UCSD-AML1 (cell line): ENCODE measurements around the gene SPAG16.

Experiments
- DNase-seq: peaks from one replicate; lab custom pipeline; 2025; ENCODE audit not compliant: unreplicated experiment; lab: John Stamatoyannopoulos, UW

Gene SPAG16

GRCh38 chr2:214135966-214136365 is 851.7 kb downstream of the SPAG16 start:
- DNase-seq, result no peak

DNA sequence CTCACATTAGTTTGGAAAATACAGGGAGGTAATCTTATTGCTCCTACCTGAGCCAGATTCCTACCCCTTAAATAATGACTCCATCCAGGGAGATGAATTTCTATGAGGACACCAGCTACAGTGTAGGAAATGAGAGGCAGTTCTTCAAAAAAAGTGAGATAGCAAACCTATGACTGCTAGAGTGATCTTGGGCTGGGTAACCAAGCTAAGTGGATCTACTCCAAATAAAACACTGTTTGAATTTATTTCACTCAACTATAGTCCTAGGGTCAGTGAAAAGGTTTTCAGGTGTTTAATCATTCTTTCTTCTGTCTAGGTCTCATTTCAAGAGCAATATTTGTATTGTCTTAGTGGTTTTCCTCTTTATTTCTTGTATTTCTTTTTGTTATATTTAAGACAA is 854.5 kb downstream of the SPAG16 start:
- no peak for DNase-seq

GRCh38 chr2:214139630-214140284 is 855.5 kb downstream of the SPAG16 start:
- DNase-seq, result no peak

DNA sequence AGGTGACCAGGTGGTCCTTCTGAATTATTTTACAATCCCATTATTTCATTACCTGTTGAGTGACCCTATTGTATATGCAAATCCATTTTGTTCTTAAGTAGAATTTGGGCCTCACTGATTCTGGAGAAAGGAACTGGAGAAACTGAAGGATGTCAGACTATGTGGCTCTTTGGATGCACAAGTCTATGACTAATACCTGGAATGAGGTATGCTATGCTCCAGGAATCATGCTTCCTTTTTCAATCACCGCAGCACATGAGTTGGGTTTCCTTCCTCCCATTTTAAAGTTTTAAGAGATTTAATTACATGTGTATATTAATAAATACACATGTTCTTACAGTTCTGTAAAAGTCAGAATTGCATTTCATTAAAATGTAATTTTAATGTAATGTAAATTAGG is 872.7 kb downstream of the SPAG16 start:
- no peak for DNase-seq

DNA sequence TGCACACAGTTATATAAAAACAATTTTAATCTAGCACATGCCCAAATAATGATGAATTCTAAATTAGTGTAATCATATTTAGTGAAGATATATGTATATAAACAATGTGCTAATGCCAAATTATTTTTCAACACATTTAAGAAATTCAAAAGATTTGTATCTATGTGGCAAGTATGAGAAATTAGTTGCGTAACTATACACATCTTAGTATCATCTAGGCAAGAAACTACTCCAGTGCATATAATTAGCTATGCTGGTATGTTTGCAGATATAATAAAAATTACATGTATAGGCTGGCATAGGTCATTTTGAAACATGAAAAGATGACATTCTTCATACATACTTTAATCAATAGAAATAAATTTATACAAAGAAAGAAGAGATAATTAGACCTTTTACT is 874.6 kb downstream of the SPAG16 start:
- no peak for DNase-seq

GRCh38 chr2:214169281-214169680 is 885.0 kb downstream of the SPAG16 start:
- no peak for DNase-seq

DNA sequence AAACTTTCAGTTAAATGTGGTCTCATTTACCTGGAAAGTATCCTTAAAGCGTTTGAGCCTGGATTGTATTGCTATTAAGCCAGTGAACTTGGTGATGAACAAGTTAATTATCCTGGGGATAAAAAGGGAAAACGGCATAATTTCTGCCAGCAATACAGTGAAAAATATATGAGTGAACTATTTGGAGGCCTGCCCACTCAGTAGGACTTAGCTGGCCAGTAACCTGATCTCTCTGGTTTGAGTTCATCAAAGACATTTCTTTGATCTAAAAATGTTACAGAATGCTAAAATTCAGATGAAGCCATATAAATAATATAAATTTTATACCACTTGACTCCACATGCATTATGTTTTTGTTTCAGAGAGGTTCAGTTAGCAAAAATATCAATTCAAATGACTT is 885.5 kb downstream of the SPAG16 start:
- no peak for DNase-seq

DNA sequence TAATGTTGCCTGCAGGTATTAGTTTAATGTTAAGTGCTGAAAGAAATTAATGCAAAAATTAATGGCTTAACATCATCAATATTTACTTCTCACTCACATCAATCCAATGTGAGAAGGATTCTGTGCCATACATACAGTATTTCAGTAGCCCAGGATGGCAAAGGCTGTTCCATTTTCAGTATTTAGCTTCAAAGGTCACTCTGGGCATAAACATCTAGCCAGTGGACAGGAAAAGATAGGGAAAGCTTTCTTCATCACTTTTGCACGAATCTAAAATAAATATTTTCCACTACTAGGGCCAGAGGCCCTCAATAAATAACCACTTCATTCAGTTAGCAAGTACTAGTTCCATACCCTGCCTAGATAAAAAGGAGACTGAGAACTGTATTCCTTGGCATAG is 890.3 kb downstream of the SPAG16 start:
- DNase-seq, result no peak

- DNase-seq, result no peak
Measured at GRCh38 chr2:214180071-214180470, 895.8 kb downstream of the SPAG16 start.

DNA sequence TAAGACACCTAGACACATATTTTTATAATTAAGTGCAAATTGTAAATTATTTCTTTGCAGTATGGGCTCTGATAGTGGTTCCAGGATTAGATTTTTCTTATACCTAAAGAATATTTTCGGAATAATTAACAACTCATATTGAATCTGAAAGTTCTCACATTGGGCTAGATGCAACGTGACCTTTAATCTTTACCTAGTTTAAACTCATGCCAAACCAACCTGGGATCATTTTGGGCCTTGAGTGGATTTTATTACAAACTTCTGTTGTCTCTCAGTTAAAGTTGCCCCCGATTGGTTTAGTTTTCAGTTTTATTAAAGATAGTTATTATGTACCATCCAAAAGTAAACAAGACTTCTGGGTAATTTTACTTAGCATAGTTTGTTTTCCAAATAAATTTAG is 896.4 kb downstream of the SPAG16 start:
- DNase-seq, result no peak

DNA sequence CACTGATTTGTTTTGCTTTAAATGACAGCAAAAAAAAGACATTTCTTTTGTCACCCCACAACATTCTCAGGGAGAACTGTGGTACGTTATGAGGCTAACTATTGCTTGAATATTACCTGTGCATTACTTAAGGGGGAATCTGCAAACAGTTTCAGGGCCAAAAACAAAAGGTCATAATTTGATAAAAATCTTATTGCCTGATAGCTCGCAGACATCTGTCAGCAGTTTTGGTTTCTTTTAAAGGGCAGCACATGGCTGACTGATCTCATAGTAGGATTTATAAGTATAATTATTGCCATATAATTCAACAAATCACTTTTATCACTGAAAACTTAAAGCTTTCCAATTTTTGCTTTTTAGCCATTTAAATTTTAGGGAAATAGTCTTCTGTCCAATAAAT is 900.2 kb downstream of the SPAG16 start:
- DNase-seq, result no peak

- no peak for DNase-seq
Measured at GRCh38 chr2:214185546-214185945, 901.3 kb downstream of the SPAG16 start.

GRCh38 chr2:214192711-214193110 is 908.4 kb downstream of the SPAG16 start:
- DNase-seq, result no peak

- DNase-seq, result no peak
Measured at GRCh38 chr2:214193943-214194342, 909.7 kb downstream of the SPAG16 start.

- no peak for DNase-seq
Measured at GRCh38 chr2:214196260-214196659, 912.0 kb downstream of the SPAG16 start.

DNA sequence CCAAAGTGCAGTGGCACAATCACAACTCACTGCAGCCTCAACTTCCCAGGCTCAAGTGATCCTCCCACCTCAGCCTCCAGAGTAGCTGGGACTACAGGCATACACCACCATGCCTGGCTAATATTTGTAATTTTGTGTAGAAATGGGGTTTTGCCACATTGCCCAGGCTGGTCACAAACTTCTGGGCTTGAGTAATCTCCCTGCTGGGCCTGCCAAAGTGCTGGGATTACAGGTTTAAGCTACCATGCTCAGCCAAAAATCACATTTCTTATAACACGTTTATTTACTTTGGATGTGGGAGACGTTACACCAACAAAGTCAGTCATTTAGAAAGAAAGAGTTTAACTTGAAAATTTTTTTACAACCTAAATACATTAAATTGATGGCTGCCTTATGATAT is 917.6 kb downstream of the SPAG16 start:
- DNase-seq, result no peak

DNA sequence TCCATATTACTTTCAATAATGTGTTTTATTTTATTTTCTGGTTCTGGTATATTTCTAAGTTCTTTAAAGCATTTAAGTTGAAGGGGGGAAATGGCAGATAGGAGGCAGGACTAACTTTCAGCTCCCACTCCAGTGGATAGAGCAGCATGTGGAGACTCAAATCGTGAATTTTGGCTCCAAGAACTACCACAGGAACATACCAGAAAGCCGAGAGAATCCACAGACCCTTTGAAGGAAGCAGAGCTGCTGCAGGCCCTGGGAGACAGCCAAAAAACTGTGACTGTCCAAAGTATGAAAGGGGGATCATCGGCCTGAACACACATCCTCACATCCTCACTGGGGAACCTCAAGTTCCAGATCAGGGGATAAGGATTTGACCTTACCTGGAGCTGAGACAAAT is 919.0 kb downstream of the SPAG16 start:
- DNase-seq, result no peak

DNA sequence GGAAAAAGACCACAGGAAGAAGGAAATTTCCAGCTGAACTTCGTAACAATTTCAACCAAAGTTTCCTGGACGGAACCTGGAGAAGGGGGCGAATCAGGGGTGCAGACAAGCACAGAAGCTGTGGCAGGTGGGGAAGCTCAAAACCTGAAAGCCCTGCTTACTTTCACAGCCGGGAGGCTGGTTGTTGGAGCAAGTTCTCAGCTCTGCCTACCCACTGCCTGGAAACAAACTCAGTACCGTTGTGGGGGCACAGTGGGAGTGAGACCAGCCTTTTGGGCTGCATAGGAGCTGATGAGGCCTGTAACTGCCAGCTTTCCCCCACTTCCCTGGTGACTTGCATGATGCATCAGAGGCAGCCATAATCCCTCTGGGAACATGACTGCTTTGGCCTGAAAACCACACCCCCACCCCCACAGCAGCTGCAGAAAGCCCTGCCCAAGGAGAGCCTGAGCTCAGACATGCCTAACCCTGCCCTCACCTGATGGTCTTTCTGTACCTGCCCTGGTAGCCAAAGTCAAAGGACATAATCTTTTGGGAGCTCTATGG is 919.6 kb downstream of the SPAG16 start:
- DNase-seq, result no peak

DNA sequence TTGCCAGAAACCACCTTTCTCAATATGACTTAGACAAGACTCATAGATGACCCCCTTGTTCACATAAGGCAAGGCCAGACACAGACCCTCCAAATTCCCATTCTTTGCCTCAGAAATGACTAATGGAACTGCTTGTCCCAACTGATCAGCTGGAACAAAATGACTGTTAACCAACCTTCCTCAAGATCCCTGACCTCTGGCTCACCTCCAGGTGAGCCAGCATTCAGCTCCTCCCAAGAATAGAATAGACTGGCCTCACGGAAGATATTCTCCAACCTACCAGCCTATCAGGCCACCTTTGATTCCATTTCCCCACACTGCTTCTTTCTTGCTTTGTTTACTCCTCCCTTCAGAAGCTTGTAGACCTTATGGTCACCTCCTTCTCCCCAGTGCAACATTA is 930.8 kb downstream of the SPAG16 start:
- no peak for DNase-seq

- no peak for DNase-seq
Measured at GRCh38 chr2:214217136-214217535, 932.9 kb downstream of the SPAG16 start.

DNA sequence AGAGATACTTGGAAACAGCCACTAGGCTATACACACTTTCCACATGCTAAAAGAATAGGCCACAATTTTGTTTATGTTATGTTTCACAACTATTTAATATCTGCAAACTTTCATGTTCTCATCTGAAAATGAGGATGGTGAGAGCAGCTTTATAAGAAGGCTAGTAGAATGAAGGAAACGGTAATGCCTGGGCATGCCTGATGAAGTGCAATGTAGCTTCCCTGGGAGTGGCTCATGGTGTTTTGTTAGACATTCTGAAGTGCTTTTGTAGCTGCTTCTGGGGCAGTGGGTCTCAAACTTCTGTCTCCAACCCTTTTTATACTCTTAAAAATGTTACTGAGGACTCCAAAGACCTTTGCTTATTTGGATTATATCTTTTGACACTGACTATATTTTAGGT is 933.3 kb downstream of the SPAG16 start:
- DNase-seq, result no peak

GRCh38 chr2:214220251-214220650 is 936.0 kb downstream of the SPAG16 start:
- no peak for DNase-seq

- no peak for DNase-seq
Measured at GRCh38 chr2:214226061-214226460, 941.8 kb downstream of the SPAG16 start.
